ENCODE results near the gene UTP11.

GRCh38 chr1:38015978-38016725, 3.6 kb downstream of the UTP11 start:
- TF ChIP-seq CTCF (IDR thresholded peaks at IDR 0.05) (no peak), POLR2A (IDR thresholded peaks at IDR 0.05) (no peak)
